IMR-90 (cell line): ENCODE results near the gene TMPRSS11A. TPM values are rescaled to one million over a fixed set of nuclear protein-coding genes. Genes with fewer than 3 reads are reported as not detected.

Experiments
- ATAC-seq: fragments of 200-7000 bp; cut with Tn5 transposase; 2 replicates; pipeline ENCODE4 v1.9.1; 2020; ENCODE audit warnings: low read depth, mild to moderate bottlenecking, moderate library complexity
- BruUV-seq: library from RNA; stranded (reverse); fragments of 400-500 nt; replicated peaks from 2 replicates; lab custom pipeline; 2021; lab: Mats Ljungman, UMichigan
- CTCF ChIA-PET: fragments of 300-600 bp; formaldehyde crosslinking; extraction: SDS; loops from one replicate; lab custom pipeline; 2021; ENCODE audit warnings: antibody characterized with exemption; lab: Yijun Ruan, JAX
- POLR2A ChIA-PET: fragments of 300-600 bp; sonication (Branson Sonifier 250); formaldehyde crosslinking; loops from one replicate; lab custom pipeline; 2022; ENCODE audit warnings: antibody characterized with exemption; ENCODE audit not compliant: unreplicated experiment; lab: Charles Lee
- DNase-seq: peaks from one replicate; pipeline ENCODE4 v3.0.0; 2013
- H2AFZ ChIP-seq: replicated peaks from 2 replicates; pipeline ENCODE3; 2013; ENCODE audit warnings: low read length, mild to moderate bottlenecking; ENCODE audit not compliant: poor library complexity
- H2AK5ac ChIP-seq: 2 replicates; pipeline ENCODE4 v1.6.1; 2013; ENCODE audit warnings: low read depth, low read length, inconsistent platforms
- H2AK9ac ChIP-seq: replicated peaks from 2 replicates; pipeline ENCODE3; 2013; ENCODE audit warnings: mild to moderate bottlenecking, low read depth, low read length, moderate library complexity; ENCODE audit not compliant: poor library complexity
- H2BK120ac ChIP-seq: 2 replicates; pipeline ENCODE4 v1.6.1; 2013; ENCODE audit warnings: low read depth, low read length, inconsistent platforms
- H2BK15ac ChIP-seq: 3 replicates; pipeline ENCODE4 v1.6.1; 2013; ENCODE audit warnings: low read depth, low read length, inconsistent platforms
- H2BK20ac ChIP-seq: 2 replicates; pipeline ENCODE4 v1.6.1; 2013; ENCODE audit warnings: low read depth, mild to moderate bottlenecking, inconsistent platforms, low read length, moderate library complexity
- H2BK5ac ChIP-seq: 2 replicates; pipeline ENCODE4 v1.6.1; 2013; ENCODE audit warnings: mild to moderate bottlenecking, low read depth, low read length, inconsistent platforms; ENCODE audit not compliant: poor library complexity, severe bottlenecking
- H3K14ac ChIP-seq: replicated peaks from 2 replicates; pipeline ENCODE4 v1.6.1; 2013; ENCODE audit warnings: low read depth, low read length, inconsistent platforms
- H3K18ac ChIP-seq: 2 replicates; pipeline ENCODE4 v1.6.1; 2013; ENCODE audit warnings: low read depth, low read length, control low read depth
- H3K23ac ChIP-seq: 2 replicates; pipeline ENCODE4 v1.6.1; 2013; ENCODE audit warnings: low read depth, low read length, inconsistent platforms
- H3K27ac ChIP-seq: 2 replicates; pipeline ENCODE4 v1.5.1; 2013; ENCODE audit warnings: mild to moderate bottlenecking, control low read depth, low read length; ENCODE audit not compliant: insufficient read depth
- H3K27me3 ChIP-seq: 2 replicates; pipeline ENCODE4 v1.6.1; 2013; ENCODE audit warnings: low read length; ENCODE audit not compliant: control insufficient read depth, insufficient read depth
- H3K36me3 ChIP-seq: 2 replicates; pipeline ENCODE4 v1.6.1; 2013; ENCODE audit warnings: low read length, mixed read lengths; ENCODE audit not compliant: control insufficient read depth, insufficient read depth
- H3K4ac ChIP-seq: 2 replicates; pipeline ENCODE4 v1.6.1; 2013; ENCODE audit warnings: low read depth, low read length, inconsistent platforms
- H3K4me1 ChIP-seq: 2 replicates; pipeline ENCODE4 v1.6.1; 2013; ENCODE audit warnings: low read length, mixed read lengths; ENCODE audit not compliant: control insufficient read depth, insufficient read depth
- H3K4me2 ChIP-seq: 2 replicates; pipeline ENCODE4 v1.6.1; 2013; ENCODE audit warnings: low read depth, mild to moderate bottlenecking, control low read depth, low read length, moderate library complexity
- H3K4me3 ChIP-seq: 2 replicates; pipeline ENCODE4 v1.5.1; 2013; ENCODE audit warnings: low read depth, mild to moderate bottlenecking, control low read depth, low read length, moderate library complexity; ENCODE audit not compliant: insufficient read depth
- H3K56ac ChIP-seq: 2 replicates; pipeline ENCODE4 v1.6.1; 2013; ENCODE audit warnings: low read length, inconsistent platforms; ENCODE audit not compliant: insufficient read depth; ENCODE audit errors: extremely low read depth
- H3K79me1 ChIP-seq, 2 experiments: 2 replicates each; pipeline ENCODE4 v1.6.1; 2013; ENCODE audit warnings: low read length in 2 of 2, inconsistent platforms in 1 of 2, low read depth in 1 of 2
- H3K9ac ChIP-seq: 2 replicates; pipeline ENCODE4 v1.6.1; 2013; ENCODE audit warnings: low read depth, low read length, control low read depth
- H3K9me1 ChIP-seq: 2 replicates; pipeline ENCODE4 v1.6.1; 2013; ENCODE audit warnings: low read length, inconsistent platforms; ENCODE audit not compliant: insufficient read depth
- H3K9me3 ChIP-seq: 2 replicates; pipeline ENCODE4 v1.6.1; 2013; ENCODE audit warnings: low read length; ENCODE audit not compliant: control insufficient read depth, insufficient read depth
- H4K20me1 ChIP-seq: 2 replicates; pipeline ENCODE4 v1.6.1; 2013; ENCODE audit warnings: low read length, inconsistent platforms; ENCODE audit not compliant: insufficient read depth
- H4K5ac ChIP-seq: 2 replicates; pipeline ENCODE4 v1.6.1; 2013; ENCODE audit warnings: mild to moderate bottlenecking, low read depth, low read length, control low read depth
- H4K8ac ChIP-seq, 2 experiments: 2 replicates each; pipeline ENCODE4 v1.6.1; 2013; ENCODE audit warnings: low read depth in 2 of 2, low read length in 2 of 2, control low read depth in 1 of 2, inconsistent platforms in 1 of 2
- H4K91ac ChIP-seq: 2 replicates; pipeline ENCODE4 v1.6.1; 2013; ENCODE audit warnings: low read depth, low read length, inconsistent platforms; ENCODE audit not compliant: insufficient read depth
- CTCF ChIP-seq: conservative IDR thresholded peaks from 2 replicates; pipeline ENCODE4 v1.5.1; 2012; ENCODE audit warnings: mild to moderate bottlenecking, low read depth, low read length, improper control_type of control experiment
- MAFK ChIP-seq: IDR thresholded peaks from 2 replicates; pipeline ENCODE4 v1.6.1; 2012; ENCODE audit warnings: low read depth, low read length, improper control_type of control experiment
- RFX5 ChIP-seq: IDR thresholded peaks from 2 replicates; pipeline ENCODE4 v1.8.0; 2012; ENCODE audit warnings: low read depth, mild to moderate bottlenecking, low read length, moderate library complexity
- SMC3 ChIP-seq: fragments of 150-350 bp; IDR thresholded peaks from 2 replicates; pipeline ENCODE4 v1.6.1; 2016; ENCODE audit warnings: low read depth, mild to moderate bottlenecking, antibody characterized with exemption, low read length, moderate library complexity
- USF2 ChIP-seq: fragments of 150-350 bp; IDR thresholded peaks from 2 replicates; pipeline ENCODE4 v1.6.1; 2017; ENCODE audit warnings: mild to moderate bottlenecking, antibody characterized with exemption, low read length, low read depth
- WGBS, 2 experiments: methylation state at CpG; one replicate each; pipeline versions ENCODE4 v1.1.5 to v1.1.7; 2013; ENCODE audit warnings: missing lambda C conversion rate in 2 of 2; ENCODE audit not compliant: insufficient read length in 1 of 2; ENCODE audit errors: extremely low coverage in 2 of 2; 5-methylcytosine and 5-hydroxymethylcytosine counted together
- dilution Hi-C: fragments of 300-500 bp; cut with HindIII; formaldehyde crosslinking; loops from one replicate; pipeline ENCODE4 v1.14.3; 2018; ENCODE audit warnings: low sequenced_read_pairs; ENCODE audit not compliant: unreplicated experiment
- in situ Hi-C: fragments of 300-500 bp; cut with MboI; formaldehyde crosslinking; loops from 3 replicates; pipeline ENCODE4 v1.14.3; 2019; ENCODE audit warnings: low sequenced_read_pairs, inconsistent platforms, mixed read lengths
- intact Hi-C: fragments of 100-400 bp; cut with micrococcal nuclease; formaldehyde crosslinking; loops from 2 replicates; pipeline ENCODE4 v1.10.0; 2022
- polyA plus RNA-seq, 3 experiments: library from polyadenylated mRNA; depleted of rRNA; stranded (reverse); fragments of >200 nt; gene quantifications; 2 replicates each; pipeline ENCODE4 v1.2.3, GENCODE V29; 2012; ENCODE audit warnings: low replicate concordance in 1 of 3
- total RNA-seq: library from RNA; depleted of rRNA; stranded (reverse); fragments of >200 nt; gene quantifications from 2 replicates; pipeline ENCODE4 v1.2.3, GENCODE V29; 2012

Gene TMPRSS11A
- total and polyA plus RNA-seq, 2 of the 4 experiments (the other 2 are of a cell fraction): not detected

- no peak overlapping the region for H4K5ac ChIP-seq
- intact Hi-C loops (loop anchor here (1.0 to 5.0 kb wide), 2 partner anchors 38 to 148 kb away; no protein-coding TSS in a partner anchor), dilution Hi-C loops (no loop called here), in situ Hi-C loops (no loop called here)
- no peaks in the 10 kb centered on the region for H3K27me3 ChIP-seq
- no peak overlapping the region for H3K18ac ChIP-seq
- no peaks in the 10 kb centered on the region for H3K9me1 ChIP-seq
- H3K79me1 ChIP-seq: no peaks in the 10 kb centered on the region
- H3K9me3 ChIP-seq: no peaks in the 10 kb centered on the region
- H3K36me3 ChIP-seq: no peaks in the 10 kb centered on the region
- H3K9ac ChIP-seq: no peak overlapping the region
- no peak overlapping the region for H3K27ac ChIP-seq
- no peak overlapping the region for H3K4me3 ChIP-seq
- H2AK9ac ChIP-seq: no peak overlapping the region
- no peak overlapping the region for H3K56ac ChIP-seq
- no peak overlapping the region for H2BK15ac ChIP-seq
- ChIA-PET POLR2A (no interaction called here), CTCF (interaction anchor here (0.7 to 1.8 kb wide), 4 partner anchors 11 to 42 kb away, joined by 3 to 7 read pairs (median 4); no protein-coding TSS in a partner anchor)
- no peak overlapping the region for H2AK5ac ChIP-seq
- H2BK20ac ChIP-seq: no peak overlapping the region
- BruUV-seq: no TSS peak
- H2AFZ ChIP-seq: no peak overlapping the region
- DNase-seq: no peak
- no CpG with 5 or more reads among the region's 1 CpG for WGBS, 2 experiments
- TF ChIP-seq MAFK (no peak), USF2 (no peak), RFX5 (no peak), SMC3 (no peak), CTCF (no peak)
- no peak overlapping the region for H2BK5ac ChIP-seq
- H2BK120ac ChIP-seq: no peak overlapping the region
- H3K4ac ChIP-seq: no peak overlapping the region
- H4K8ac ChIP-seq: no peak overlapping the region
- H4K91ac ChIP-seq: no peak overlapping the region
- H3K14ac ChIP-seq: no peak overlapping the region
- ATAC-seq: no peak; the same call in 1 of the 2 replicates
- no peak overlapping the region for H3K4me2 ChIP-seq
- no peaks in the 10 kb centered on the region for H4K20me1 ChIP-seq
- no peak overlapping the region for H3K23ac ChIP-seq
- H3K4me1 ChIP-seq: no peaks in the 10 kb centered on the region
Observed at GRCh38 chr4:67910585-67910905, 52.7 kb downstream of the TMPRSS11A start.
